ENCODE data around the gene SPEF2.

- TF ChIP-seq CTCF (IDR thresholded peaks at IDR 0.05; ENCODE audit: low read length) (no peak), EZH2 (IDR thresholded peaks at IDR 0.05; ENCODE audit: borderline replicate concordance, low read length) (no peak)
Observed at GRCh38 chr5:35833224-35833623, 215.6 kb downstream of the SPEF2 start.
